Activated T-cell treated with anti-CD3 and anti-CD28 coated beads for 24 hours (primary cell): Measurements from ENCODE around the gene GRK5.
"Not testable (repeated sequence)": the region's sequence is repeated elsewhere in the genome, so short reads cannot be mapped to it uniquely, and the experiment has no call there.

ENCODE experiments used
- DNase-seq: peaks from one replicate; pipeline ENCODE4 v3.0.0-alpha.2; 2020; ENCODE audit warnings: low read depth

Gene GRK5

GRCh38 chr10:119250641-119251314 lies 43.4 kb downstream of the GRK5 start:
- no peak for DNase-seq

GRCh38 chr10:119251315-119251708 lies 43.9 kb downstream of the GRK5 start:
- DNase-seq: no peak

GRCh38 chr10:119252051-119252465 lies 44.7 kb downstream of the GRK5 start:
- no peak for DNase-seq

- no peak for DNase-seq
Observed at GRCh38 chr10:119252470-119253151, 45.2 kb downstream of the GRK5 start.

GRCh38 chr10:119253433-119254174 lies 46.2 kb downstream of the GRK5 start:
- DNase-seq: no peak

- DNase-seq: no peak
Observed at GRCh38 chr10:119254335-119254734, 47.0 kb downstream of the GRK5 start.

- DNase-seq: no peak
Observed at GRCh38 chr10:119256030-119256429, 48.7 kb downstream of the GRK5 start.

- DNase-seq: no peak
Observed at GRCh38 chr10:119256897-119257296, 49.5 kb downstream of the GRK5 start.

GRCh38 chr10:119257899-119258419 lies 50.6 kb downstream of the GRK5 start:
- no peak for DNase-seq

GRCh38 chr10:119259345-119259744 lies 52.0 kb downstream of the GRK5 start:
- no peak for DNase-seq

GRCh38 chr10:119261016-119261415 lies 53.6 kb downstream of the GRK5 start:
- not testable (repeated sequence) for DNase-seq

GRCh38 chr10:119263951-119264617 lies 56.7 kb downstream of the GRK5 start:
- DNase-seq: no peak

- DNase-seq: no peak
Observed at GRCh38 chr10:119265691-119266090, 58.3 kb downstream of the GRK5 start.

GRCh38 chr10:119267384-119267783 lies 60.0 kb downstream of the GRK5 start:
- DNase-seq: no peak

- DNase-seq: no peak
Observed at GRCh38 chr10:119268428-119268827, 61.1 kb downstream of the GRK5 start.

- DNase-seq: peak; percentile 37
Observed at GRCh38 chr10:119268871-119269506, 61.6 kb downstream of the GRK5 start.

- DNase-seq: no peak
Observed at GRCh38 chr10:119269737-119270136, 62.4 kb downstream of the GRK5 start.

GRCh38 chr10:119270762-119271366 lies 63.5 kb downstream of the GRK5 start:
- no peak for DNase-seq

- not testable (repeated sequence) for DNase-seq
Observed at GRCh38 chr10:119272338-119272734, 65.0 kb downstream of the GRK5 start.

GRCh38 chr10:119272736-119273135 lies 65.4 kb downstream of the GRK5 start:
- no peak for DNase-seq

- no peak for DNase-seq
Observed at GRCh38 chr10:119273413-119273812, 66.0 kb downstream of the GRK5 start.
